CD14-positive monocyte (primary cell): ENCODE measurements around the gene SRGAP2C. TPM values are rescaled to one million over a fixed set of nuclear protein-coding genes. Genes with fewer than 3 reads are reported as not detected.
A peak's percentile ranks its signal among the peaks of the same experiment; 100 is the strongest.
"Not testable (repeated sequence)": the region's sequence is repeated elsewhere in the genome, so short reads cannot be mapped to it uniquely, and the experiment has no call there.

ENCODE experiments used
- DNase-seq, 3 donors: peaks; one replicate each; pipeline ENCODE4 v3.0.0-alpha.2; 2011 to 2022
- H2AFZ ChIP-seq: 2 replicates; pipeline ENCODE4 v1.6.0; 2012; ENCODE audit warnings: mild to moderate bottlenecking, low read depth, low read length, inconsistent platforms; ENCODE audit not compliant: insufficient read depth, poor library complexity, severe bottlenecking
- H3K27ac ChIP-seq, 2 donors: 1 replicate in 1 of 2; 2 replicates in 1 of 2; pipeline ENCODE4 v1.5.1; 2012 to 2013; ENCODE audit warnings: low read length in 2 of 2, control low read depth in 1 of 2, inconsistent platforms in 1 of 2, low read depth in 1 of 2, mild to moderate bottlenecking in 1 of 2
- H3K27me3 ChIP-seq, 2 donors: one replicate each; pipeline versions ENCODE4 v1.6.0 to v1.6.1; 2011 to 2013; ENCODE audit warnings: low read length in 2 of 2; ENCODE audit not compliant: control insufficient read depth in 2 of 2, insufficient read depth in 2 of 2
- H3K36me3 ChIP-seq, 2 donors: replicated peaks in 1 of 2; 1 replicate in 1 of 2; 2 replicates in 1 of 2; pipeline versions ENCODE4 v1.5.1 to v1.6.1; 2012 to 2013; ENCODE audit warnings: low read length in 2 of 2, control low read depth in 1 of 2, inconsistent platforms in 1 of 2, mild to moderate bottlenecking in 1 of 2; ENCODE audit not compliant: insufficient read depth in 2 of 2, control insufficient read depth in 1 of 2
- H3K4me1 ChIP-seq, 2 donors: 1 replicate in 1 of 2; 2 replicates in 1 of 2; pipeline versions ENCODE4 v1.5.1 to v1.6.1; 2012 to 2013; ENCODE audit warnings: low read length in 2 of 2, control low read depth in 1 of 2, inconsistent platforms in 1 of 2, mild to moderate bottlenecking in 1 of 2, moderate library complexity in 1 of 2; ENCODE audit not compliant: insufficient read depth in 2 of 2, control insufficient read depth in 1 of 2
- H3K4me2 ChIP-seq: replicated peaks from 2 replicates; pipeline ENCODE3; 2012; ENCODE audit warnings: low read length, moderate library complexity, mild to moderate bottlenecking; ENCODE audit not compliant: poor library complexity, severe bottlenecking; ENCODE audit errors: extremely low read depth
- H3K4me3 ChIP-seq, 3 experiments: fragments of 200-600 bp in 1 of 3; sonication (generic) in 1 of 3; replicated peaks in 1 of 3; 1 replicate in 2 of 3; 2 replicates in 1 of 3; pipeline ENCODE4 v1.5.1; 2011 to 2013; ENCODE audit warnings: low read length in 3 of 3, mild to moderate bottlenecking in 3 of 3, control low read depth in 2 of 3, low read depth in 2 of 3, inconsistent platforms in 1 of 3, moderate library complexity in 1 of 3
- H3K79me2 ChIP-seq: 2 replicates; pipeline ENCODE4 v1.6.0; 2012; ENCODE audit warnings: mild to moderate bottlenecking, control low read depth, inconsistent platforms, low read length, moderate library complexity; ENCODE audit not compliant: insufficient read depth
- H3K9ac ChIP-seq: 2 replicates; pipeline ENCODE4 v1.6.0; 2017; ENCODE audit warnings: low read length, mild to moderate bottlenecking; ENCODE audit not compliant: insufficient read depth, poor library complexity, severe bottlenecking
- H3K9me3 ChIP-seq, 2 donors: replicated peaks in 1 of 2; 1 replicate in 1 of 2; 2 replicates in 1 of 2; pipeline versions ENCODE4 v1.5.1 to v1.6.1; 2012 to 2013; ENCODE audit warnings: low read length in 2 of 2, control low read depth in 1 of 2; ENCODE audit not compliant: control insufficient read depth in 1 of 2, insufficient read depth in 1 of 2
- H4K20me1 ChIP-seq: 2 replicates; pipeline ENCODE4 v1.6.0; 2012; ENCODE audit warnings: mild to moderate bottlenecking, low read length, control low read depth, moderate library complexity; ENCODE audit not compliant: insufficient read depth
- H3K27ac Mint-ChIP-seq, 7 donors: one replicate each; pipeline ENCODE4 v1.8.0; 2020; ENCODE audit warnings: mild to moderate bottlenecking in 7 of 7, mixed read lengths in 7 of 7, moderate library complexity in 6 of 7, inconsistent platforms in 2 of 7
- H3K27me3 Mint-ChIP-seq, 3 donors: one replicate each; pipeline ENCODE4 v1.8.0; 2021 to 2022; ENCODE audit warnings: low read depth in 3 of 3, mild to moderate bottlenecking in 3 of 3, mixed read lengths in 3 of 3, moderate library complexity in 3 of 3, inconsistent platforms in 1 of 3
- H3K36me3 Mint-ChIP-seq, 2 donors: one replicate each; pipeline ENCODE4 v1.8.0; 2020; ENCODE audit warnings: mixed read lengths in 2 of 2, inconsistent platforms in 1 of 2, mild to moderate bottlenecking in 1 of 2
- H3K4me1 Mint-ChIP-seq: one replicate; pipeline ENCODE4 v1.8.0; 2020; ENCODE audit warnings: mild to moderate bottlenecking, mixed read lengths
- H3K4me3 Mint-ChIP-seq, 2 donors: one replicate each; pipeline ENCODE4 v1.8.0; 2020; ENCODE audit warnings: mild to moderate bottlenecking in 2 of 2, mixed read lengths in 2 of 2, moderate library complexity in 1 of 2
- H3K9me3 Mint-ChIP-seq, 7 donors: one replicate each; pipeline ENCODE4 v1.8.0; 2020 to 2022; ENCODE audit warnings: mixed read lengths in 7 of 7, mild to moderate bottlenecking in 6 of 7, moderate library complexity in 6 of 7, inconsistent platforms in 2 of 7
- WGBS: methylation state at CpG from one replicate; pipeline ENCODE4 v1.1.5; 2013; ENCODE audit warnings: missing lambda C conversion rate; ENCODE audit not compliant: insufficient coverage; 5-methylcytosine and 5-hydroxymethylcytosine counted together
- intact Hi-C, 2 donors: fragments of 100-400 bp; cut with micrococcal nuclease; formaldehyde crosslinking; loops; one replicate each; pipeline versions ENCODE4 v1.15.0 to v1.15.1; 2023
- polyA plus RNA-seq, 3 donors: library from polyadenylated mRNA; depleted of rRNA in 1 of 3; unstranded in 2 of 3; stranded (reverse) in 1 of 3; fragments of 300-500 nt in 2 of 3; fragments of >200 nt in 1 of 3; fragmentation: Illumina TruSeq in 2 of 3; gene quantifications; 1 replicate in 2 of 3; 2 replicates in 1 of 3; pipeline ENCODE4 v1.2.3, GENCODE V29; 2012 to 2021

Gene SRGAP2C
- polyA plus RNA-seq, 3 donors, result 3.7 to 13.5 (median 5.4) TPM

DNA sequence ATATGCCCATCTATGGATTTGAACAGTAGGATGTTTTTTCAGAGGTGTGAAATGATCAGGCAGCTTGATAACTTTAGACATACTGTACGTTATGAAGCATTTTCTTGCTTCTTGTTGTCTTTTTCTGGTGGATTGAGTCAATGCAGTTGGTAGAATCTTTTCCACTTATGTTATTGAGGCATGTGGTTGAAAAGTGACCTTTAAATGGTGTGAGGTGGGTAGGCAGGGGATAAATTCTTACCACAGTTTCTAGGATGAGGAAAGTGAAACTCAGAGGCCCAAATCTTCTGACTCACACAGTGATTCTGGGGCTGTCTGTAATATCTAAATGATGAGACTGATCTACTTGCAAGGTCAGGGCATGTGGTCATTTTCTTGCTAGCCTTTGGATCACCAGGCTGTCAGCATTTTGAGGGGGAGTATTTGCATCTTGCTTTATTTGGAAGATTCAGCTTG, 79.0 kb downstream of the SRGAP2C start:
- H3K27ac Mint-ChIP-seq, result peak overlapping the region in 2 of 7 donors; percentile 50 to 60
- intact Hi-C loops, result not testable (repeated sequence)

DNA sequence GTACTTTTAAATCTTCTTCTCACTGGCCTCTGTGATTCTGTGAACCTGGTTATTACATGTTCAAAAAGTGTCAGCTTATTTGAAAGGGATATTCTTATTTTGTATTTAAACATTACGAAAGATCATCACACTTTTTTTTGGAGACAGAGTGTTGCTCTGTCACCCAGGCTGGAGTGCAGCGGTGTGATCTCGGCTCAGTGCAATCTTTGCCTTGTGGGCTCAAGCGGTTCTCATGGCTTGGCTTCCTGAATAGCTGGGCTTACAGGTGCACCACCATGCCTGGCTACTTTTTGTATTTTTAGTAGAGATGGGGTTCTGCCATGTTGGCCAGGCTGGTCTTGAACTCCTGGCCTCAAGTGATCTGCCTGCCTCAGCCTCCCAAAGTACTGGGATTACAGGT, 82.3 kb downstream of the SRGAP2C start:
- DNase-seq, H3K4me3 ChIP-seq, H3K9me3 ChIP-seq, H3K9ac ChIP-seq, H3K36me3 Mint-ChIP-seq, H3K27me3 ChIP-seq, H3K4me3 Mint-ChIP-seq, intact Hi-C loops, H3K4me2 ChIP-seq, H3K36me3 ChIP-seq, H3K9me3 Mint-ChIP-seq, H4K20me1 ChIP-seq, H3K27ac ChIP-seq, H2AFZ ChIP-seq, H3K27me3 Mint-ChIP-seq, H3K4me1 Mint-ChIP-seq: not testable (repeated sequence)
- Histone ChIP-seq H3K4me1 (peaks cover 9 to 14% of the 10 kb centered on the region in 2 donors), H3K79me2 (peaks cover 14% of the 10 kb centered on the region)
- WGBS, result no CpG with 5 or more reads among the region's 4 CpGs
- peak overlapping the region in 1 of 7 donors; percentile 37 for H3K27ac Mint-ChIP-seq

More for the DNA sequence above, 79.0 kb downstream of the SRGAP2C start:
- not testable (repeated sequence) for H3K4me1 Mint-ChIP-seq, H2AFZ ChIP-seq, H3K4me3 Mint-ChIP-seq, H3K4me3 ChIP-seq, H3K27me3 ChIP-seq, H3K9ac ChIP-seq, H3K27me3 Mint-ChIP-seq, H3K36me3 ChIP-seq, H3K9me3 ChIP-seq, H3K27ac ChIP-seq, H3K9me3 Mint-ChIP-seq, H3K4me2 ChIP-seq, H3K36me3 Mint-ChIP-seq, H4K20me1 ChIP-seq
- Histone ChIP-seq H3K79me2 (peaks cover 17% of the 10 kb centered on the region), H3K4me1 (peaks cover 9 to 14% of the 10 kb centered on the region in 2 donors)
- peak; percentile 6 to 54 (median 26) for DNase-seq
- WGBS, result no CpG with 5 or more reads among the region's 1 CpG

DNA sequence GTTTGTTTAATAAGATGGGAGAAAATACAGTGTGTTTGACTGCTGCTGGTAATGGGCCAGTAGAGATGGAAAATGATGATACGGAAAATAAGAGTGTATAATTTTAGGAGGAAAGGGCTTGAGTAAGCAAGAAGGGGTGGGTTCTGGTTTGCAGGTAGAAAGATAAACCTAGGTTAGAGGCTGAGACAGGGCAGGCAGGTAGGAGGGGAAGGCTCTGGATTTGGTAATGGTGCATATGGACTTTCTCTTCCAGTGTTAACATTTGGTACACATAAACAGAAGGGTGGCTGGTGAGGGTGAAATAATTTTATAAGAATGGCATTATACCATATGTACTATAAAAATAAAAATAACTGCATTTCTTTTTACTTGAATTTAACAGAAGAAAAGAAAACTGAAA, 84.5 kb downstream of the SRGAP2C start:
- no CpG with 5 or more reads among the region's 1 CpG for WGBS
- H3K36me3 Mint-ChIP-seq, H3K4me3 ChIP-seq, H3K27ac ChIP-seq, H3K27me3 Mint-ChIP-seq, intact Hi-C loops, DNase-seq, H3K4me1 Mint-ChIP-seq, H3K4me1 ChIP-seq, H3K4me3 Mint-ChIP-seq, H3K9me3 Mint-ChIP-seq, H2AFZ ChIP-seq, H3K79me2 ChIP-seq, H3K27me3 ChIP-seq, H3K9me3 ChIP-seq, H3K9ac ChIP-seq, H3K36me3 ChIP-seq, H4K20me1 ChIP-seq, H3K27ac Mint-ChIP-seq, H3K4me2 ChIP-seq: not testable (repeated sequence)

DNA sequence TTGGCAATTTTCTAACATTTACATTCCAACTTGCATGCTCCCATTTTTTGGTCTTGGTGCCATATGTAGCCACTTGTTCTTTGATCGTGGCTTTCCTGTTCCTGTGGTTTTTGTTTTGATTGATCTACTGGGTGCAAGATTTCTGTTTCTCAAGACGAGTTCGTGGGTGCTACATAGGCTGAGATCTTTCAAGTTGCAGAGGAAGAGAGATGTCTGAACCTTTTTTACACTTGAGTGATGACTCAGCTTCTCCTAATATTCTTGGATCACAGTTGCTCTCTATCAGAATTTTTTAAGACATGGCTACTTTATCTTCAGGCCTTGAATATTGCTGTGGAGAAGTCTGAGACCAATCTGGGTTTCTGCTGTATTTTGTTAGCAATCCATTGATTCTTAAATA, 85.2 kb downstream of the SRGAP2C start:
- H3K4me3 ChIP-seq, H3K27me3 Mint-ChIP-seq, intact Hi-C loops, H3K79me2 ChIP-seq, H3K36me3 Mint-ChIP-seq, H4K20me1 ChIP-seq, DNase-seq, H3K9me3 ChIP-seq, H3K36me3 ChIP-seq, H3K9ac ChIP-seq, H3K9me3 Mint-ChIP-seq, H3K4me1 Mint-ChIP-seq, H3K27me3 ChIP-seq, H3K4me1 ChIP-seq, H2AFZ ChIP-seq, H3K27ac ChIP-seq, H3K4me2 ChIP-seq: not testable (repeated sequence)
- no CpG with 5 or more reads among the region's 3 CpGs for WGBS
- H3K27ac Mint-ChIP-seq, result peak overlapping the region; percentile 60 to 94 (median 90)
- peak overlapping the region; percentile 67 to 80 for H3K4me3 Mint-ChIP-seq
